ENCODE data around the gene MTAP.

- no peak for TF ChIP-seq CTCF (IDR thresholded peaks at IDR 0.05)
- TF ChIP-seq EP300 (IDR thresholded peaks at IDR 0.05): no peak
Observed at GRCh38 chr9:21828853-21829410, 26.5 kb downstream of the MTAP start.
